Ramos (cell line): ENCODE measurements around the gene EBF3.

ENCODE experiments used
- in situ Hi-C: fragments of 300-500 bp; cut with MboI; formaldehyde crosslinking; loops from one replicate; pipeline ENCODE4 v1.14.3; 2022; ENCODE audit warnings: low sequenced_read_pairs; ENCODE audit not compliant: unreplicated experiment

The EBF3 gene

DNA sequence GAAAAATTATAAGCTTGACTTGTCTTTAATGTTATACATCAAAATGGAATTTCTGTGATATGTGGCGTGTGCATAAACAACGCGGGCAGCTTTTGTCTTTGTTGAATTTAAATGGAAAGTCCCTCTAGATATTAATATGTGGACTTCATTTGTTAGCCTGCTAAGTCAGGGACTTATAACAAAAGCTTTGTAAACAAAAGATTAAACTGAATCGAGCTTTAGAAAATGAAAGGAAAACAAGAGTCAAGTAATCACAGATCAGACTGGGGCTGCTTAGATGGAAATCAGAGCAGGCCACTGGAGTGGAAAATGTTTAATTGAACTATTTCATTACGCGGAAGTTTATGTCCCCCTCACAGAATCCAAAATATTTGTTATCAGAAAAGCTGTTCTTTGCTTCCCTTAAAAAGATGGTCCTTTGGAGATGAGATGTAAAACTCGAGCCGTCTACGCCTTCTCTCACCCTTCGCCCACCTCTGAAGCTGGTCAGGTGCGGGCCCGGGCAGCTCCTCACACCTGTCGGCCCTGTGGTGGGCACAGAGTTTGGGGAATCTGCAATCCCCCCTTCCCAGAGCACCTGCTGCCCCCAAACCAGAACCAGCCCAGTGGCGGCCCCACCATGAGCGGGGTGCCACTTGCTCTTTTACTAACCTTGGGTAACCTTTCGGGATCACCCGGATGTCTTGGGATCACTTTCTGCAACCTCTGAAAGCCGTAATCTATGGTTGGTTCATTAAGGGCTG lies 116.2 kb downstream of the EBF3 start:
- in situ Hi-C loops, result no loop called here

DNA sequence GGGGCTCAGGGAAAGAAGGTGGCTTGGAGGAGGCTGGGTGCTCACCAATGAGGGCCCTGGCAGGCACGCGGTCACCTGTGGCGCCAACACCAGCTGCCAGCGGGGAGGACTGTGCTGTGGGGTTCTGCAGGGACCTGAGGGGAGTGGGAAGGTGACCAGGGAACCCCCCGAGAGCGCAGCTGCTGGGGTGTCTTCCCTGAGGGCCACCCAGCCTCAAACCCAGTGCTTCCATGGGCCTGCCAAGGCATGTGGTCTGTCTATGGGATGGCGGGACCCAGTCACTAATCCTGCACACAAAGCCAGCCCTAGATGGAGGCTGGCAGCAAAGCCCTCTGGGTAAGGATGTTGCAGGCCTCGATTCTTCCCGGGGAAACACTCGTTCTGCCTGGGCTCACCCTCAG lies 117.1 kb downstream of the EBF3 start:
- in situ Hi-C loops, result no loop called here

DNA sequence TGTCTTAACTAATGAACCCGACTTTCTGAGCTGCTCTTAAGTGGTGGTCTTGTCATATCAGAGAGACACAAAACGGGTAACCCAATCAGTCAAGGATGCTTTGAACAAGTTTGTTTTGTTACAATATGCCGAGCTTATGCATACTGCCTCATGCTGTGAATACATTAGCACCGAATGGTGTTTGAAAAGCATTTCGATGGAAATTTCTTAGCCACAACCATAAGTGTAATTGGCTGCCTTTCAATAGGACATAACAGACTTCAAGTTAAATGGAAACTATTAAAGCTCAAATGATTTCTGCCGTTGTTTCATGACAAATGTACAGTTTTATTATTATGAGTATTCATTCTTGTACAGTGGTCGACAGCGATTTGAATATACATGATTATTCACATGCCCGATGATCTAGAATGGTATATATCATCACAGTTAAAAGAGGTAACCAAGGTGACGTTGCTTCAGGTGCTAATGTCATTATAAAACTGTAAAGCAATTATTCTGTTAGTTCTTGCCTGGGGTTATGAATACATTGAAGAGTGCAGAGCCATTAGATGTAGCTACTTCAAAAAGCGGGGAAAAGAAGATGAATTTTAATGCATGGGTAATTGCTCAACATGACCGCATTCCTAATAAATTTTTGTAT lies 118.8 kb downstream of the EBF3 start:
- in situ Hi-C loops, result no loop called here

DNA sequence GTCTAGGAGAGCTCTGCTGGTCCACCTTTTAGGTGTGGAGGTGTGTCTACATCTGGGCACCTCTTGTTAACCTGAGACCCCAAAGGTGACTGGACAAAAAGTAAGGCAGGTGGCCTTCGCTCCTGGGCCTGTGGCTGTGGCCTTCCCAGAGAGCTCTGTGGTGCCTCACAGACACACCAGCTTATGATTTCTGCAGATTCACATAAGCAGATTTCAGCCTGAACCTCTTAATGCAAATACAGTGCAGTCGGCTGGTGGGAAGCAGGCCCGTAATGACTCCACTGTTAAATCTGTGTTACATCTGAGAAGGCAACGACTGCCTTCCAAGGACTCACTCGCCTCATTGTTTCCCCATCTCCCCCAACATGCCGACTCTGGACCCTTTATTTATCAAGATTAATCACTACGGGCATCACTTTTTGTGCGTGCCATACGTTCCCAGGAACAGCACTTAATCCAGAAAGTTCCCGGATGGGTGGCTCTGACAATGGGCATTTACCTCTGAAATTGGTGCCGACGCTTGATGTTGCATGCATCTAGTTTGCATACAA lies 119.8 kb downstream of the EBF3 start:
- in situ Hi-C loops, result no loop called here

DNA sequence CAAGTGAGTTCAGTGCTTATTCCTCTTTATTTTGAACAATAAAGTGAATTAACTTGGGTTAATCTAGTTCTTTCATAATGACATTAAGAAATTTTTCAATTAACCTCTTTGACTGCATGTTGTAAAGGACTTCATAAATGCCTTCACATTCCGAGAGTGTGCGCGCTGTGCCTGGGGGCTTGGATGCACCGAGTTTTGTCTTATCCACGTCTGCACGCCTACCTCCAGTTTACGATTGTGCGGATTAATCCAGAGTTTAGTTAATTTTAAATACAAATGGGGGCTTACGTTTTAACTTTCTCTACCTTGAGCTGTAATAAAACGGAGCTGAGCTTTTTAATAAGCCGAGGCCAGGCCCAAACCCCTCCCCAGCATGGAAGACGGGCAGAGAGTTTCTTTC lies 120.4 kb downstream of the EBF3 start:
- in situ Hi-C loops, result no loop called here

DNA sequence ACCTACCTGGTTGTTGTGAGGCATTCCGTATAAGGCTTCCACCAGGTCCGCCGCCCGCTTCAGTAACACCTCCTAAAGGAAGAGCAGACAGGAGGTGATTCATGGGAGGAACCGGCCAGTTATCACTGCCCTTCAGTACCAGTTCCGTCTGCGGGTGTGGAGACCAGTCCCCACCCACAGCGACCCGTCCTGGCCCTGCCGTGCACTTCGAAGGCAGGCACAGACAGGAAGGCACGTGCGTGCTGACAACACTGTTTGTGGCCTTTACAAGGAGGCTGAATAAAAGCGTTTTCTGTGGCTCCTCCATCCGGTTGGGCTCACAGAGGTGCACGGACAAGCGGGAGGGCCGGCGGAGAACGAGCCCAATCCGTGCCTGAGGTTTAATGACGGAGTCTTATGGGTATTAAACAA lies 120.9 kb downstream of the EBF3 start:
- in situ Hi-C loops, result no loop called here

DNA sequence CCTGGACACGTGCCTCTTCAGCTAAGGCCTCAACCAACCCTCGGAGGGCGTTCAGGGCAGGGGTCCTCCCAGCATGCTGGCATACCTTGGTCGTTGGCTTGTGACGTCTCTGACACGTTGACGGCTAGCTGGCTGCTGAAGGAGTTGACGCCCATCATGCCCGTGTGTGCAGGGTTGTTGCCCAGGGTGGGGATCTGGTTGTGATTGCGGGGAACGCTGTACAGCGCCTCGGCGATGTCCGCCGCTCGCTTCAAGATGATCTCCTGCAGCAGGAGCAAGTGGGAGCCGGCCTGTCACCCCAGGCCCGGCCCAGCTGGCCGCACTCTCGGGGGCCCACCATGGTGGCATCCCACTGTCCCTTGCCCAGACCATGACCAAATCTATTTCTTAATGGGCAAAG lies 122.0 kb downstream of the EBF3 start:
- in situ Hi-C loops, result no loop called here

DNA sequence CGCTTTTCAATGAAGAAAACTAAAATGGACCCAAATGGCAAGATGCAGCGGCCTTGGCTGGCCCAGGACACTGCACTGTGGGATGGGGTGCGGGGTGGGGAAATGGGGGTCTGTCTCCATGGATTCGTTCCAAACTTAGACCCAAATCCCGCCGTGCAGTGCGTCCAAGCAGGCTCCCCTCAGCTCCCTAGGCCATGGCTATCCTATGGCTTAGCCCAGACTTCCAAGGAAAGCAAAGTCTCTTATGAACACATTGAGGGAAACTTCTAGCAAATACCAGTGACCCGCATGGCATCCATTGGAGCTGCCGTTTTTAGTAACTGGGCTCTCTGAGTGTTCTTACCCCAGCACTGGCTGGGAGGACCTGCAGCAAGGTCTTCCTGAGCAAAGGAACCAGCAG lies 122.5 kb downstream of the EBF3 start:
- in situ Hi-C loops, result no loop called here

DNA sequence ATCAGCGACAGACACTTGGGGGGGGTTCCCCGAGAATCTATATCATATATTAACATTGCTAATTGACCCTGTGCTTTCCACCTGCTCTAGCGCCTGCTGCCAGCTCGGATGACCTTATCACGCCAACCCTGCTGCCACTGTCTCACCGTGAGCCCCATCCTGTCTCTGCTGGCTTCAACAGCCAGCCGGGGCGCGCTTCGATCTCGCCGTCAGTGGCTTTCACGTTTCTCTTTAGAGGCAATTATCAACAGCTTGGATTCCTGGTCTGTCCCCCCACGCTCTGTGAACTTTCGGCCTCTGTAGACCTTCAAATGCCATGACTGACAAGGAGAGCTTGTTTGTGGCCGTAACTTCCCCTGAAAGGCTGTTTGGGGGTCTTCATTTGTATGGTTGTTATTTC lies 123.0 kb downstream of the EBF3 start:
- in situ Hi-C loops, result no loop called here

DNA sequence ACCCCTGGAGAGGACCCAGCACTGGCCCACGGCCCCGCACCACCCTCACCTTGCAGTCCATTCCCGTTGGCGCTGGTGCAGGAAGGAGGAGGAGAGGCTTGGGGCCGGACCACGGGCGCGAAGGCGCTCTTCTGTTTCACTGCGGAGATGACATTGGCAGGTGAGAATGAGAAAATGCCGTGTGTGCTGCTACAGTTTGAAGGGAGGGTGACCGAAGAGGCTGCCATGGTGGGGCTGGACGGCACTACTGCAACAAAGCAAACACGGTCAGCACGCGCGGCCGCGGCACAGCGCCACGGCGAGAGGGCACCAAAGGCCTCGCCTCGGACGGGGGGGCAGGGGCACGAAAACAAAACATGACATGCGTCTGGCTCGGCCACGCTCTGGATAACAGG lies 123.9 kb downstream of the EBF3 start:
- in situ Hi-C loops, result no loop called here

DNA sequence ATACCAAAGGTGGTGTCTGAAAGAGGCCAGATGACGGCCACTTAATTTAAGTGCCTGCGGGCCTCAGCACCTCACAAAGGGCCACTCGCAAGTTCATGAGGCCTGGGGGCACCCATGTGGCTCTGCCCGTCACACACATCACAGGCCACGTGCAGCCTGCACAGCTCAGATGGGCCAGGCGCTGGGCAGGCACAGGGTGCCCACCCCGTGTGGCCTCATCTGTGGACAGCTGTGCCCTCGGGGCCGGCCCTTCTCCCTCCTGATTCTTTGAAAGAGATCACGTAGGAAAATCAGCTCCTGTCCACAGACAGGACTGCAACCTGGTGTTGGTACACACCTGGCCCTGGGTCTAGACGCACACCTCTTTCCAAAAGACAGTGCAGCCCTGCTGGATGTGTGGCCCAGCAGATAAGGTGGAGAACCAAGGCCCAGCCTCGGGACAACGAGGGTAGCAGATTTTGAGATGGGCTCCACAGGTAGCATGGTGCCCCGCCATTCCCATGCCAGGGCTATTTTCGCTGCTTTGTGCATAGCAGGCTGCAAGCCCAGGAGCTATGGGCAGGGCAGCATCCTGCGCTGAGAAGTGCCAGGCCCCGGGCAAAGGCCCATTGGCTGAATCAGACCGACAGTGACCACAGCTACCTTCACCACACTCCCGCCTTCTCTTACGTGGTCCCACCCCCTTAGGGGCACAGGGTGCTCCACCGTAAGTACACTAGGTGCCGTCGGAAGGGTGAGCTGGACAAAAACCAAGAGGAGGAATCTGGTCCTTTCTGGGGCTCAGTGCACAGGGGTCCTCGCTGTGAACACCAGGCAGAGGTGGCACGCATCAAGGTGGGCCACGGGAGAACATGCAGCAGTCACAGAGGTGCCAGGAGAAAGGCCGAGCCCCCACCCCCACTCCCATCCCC lies 124.5 kb downstream of the EBF3 start:
- in situ Hi-C loops, result no loop called here

DNA sequence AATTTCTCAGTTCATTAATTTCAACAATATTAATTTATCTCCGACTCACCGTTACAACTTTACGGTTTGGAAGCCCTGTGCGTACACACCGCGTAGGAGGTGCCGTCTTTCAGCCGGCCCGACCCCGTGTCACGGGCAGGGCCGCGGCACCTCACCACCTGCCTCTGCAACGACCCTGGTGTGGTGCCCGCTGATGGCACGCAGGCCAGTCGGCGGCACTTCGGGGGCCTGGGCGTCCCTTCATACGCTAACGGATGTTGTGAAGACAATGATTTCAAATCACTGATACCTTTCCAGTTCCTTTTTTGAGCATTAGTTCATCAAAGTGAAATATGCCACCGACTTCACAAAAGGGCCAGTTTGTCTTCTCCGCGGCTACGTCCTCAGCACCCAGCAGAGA lies 125.3 kb downstream of the EBF3 start:
- in situ Hi-C loops, result no loop called here

DNA sequence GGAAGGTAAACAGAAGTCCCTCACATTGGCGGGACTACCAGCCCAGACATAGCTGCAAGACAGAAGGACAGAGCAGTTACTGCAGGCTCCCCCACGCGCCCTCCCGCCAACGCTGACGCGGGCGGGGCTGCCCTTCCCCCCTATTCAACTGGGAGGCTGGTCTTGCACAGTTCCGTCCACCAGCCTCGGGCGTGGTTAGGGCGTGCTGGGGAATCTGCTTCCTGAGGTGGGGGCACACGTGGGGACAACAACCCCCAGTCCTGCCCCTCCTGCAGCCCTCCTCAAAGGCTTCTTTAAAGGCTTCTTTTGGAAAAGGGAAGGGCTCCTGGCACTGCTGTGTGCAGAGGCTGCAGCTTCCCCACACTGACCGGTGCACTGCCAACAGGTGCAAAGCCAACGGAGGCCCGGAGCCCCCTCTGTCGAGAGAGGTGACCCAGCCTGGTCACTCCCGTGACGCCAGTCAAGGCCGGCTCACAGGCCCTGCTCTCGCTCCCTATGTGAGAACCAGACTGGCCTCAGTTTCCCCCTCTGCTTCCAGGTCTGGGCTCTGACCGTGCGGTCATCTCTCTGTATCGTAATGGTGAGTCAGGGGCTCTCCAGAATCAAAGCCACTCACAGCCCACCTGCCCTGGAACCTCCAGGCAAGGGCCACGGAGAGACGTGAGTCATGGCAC lies 126.0 kb downstream of the EBF3 start:
- in situ Hi-C loops, result no loop called here

DNA sequence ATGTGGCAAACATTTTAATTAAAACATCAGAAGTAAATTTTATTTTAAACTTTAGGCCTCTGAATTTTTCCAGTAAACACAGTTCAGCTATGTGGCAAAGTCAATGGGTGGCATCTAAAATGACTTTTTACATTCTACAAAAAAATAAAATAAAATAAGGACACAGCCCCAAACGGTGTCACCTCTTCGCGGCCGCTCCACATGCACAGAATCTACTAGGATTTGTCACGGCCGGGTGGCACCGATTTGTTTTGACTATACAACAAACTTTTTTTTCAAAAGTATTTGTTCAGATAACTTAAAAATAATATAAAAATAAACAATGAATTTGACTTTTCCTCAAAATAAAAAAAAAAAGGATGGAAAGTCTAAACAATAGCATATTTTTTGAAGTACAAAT lies 127.8 kb downstream of the EBF3 start:
- in situ Hi-C loops, result no loop called here

DNA sequence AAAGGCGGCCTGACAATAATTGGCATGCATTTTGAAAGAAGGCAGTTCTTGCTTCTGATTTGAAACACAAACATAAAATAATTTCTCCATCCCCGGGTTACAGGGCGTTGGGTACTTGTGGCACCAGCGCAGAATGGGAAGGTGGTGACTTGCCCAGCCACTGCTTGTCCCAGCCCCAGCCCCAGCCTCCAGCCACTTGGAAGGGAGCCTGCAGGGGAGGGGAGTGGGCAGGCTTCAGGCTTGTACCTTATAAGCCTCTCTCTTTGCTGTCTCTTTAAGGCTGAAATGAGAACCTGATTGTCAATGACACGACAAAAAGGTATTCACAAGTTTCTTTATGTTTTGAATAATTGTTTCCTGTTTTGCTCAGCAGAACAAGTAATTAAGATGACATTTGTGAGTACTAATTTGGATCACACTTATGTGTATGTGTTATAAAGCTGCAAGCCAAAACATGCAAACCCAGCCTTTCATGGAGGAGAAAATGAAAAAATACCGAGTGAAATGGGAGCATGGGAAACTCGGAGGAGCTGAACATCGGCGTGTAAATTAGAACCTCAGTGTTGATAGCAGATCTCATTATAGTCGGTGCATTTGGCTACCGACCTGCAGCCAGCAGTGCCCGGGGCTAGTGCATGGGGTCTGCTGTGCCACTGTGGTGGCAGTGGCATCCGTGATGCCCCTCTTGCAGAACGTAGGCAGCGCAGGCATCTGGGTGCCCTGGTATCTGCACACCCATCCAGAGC lies 129.9 kb downstream of the EBF3 start:
- in situ Hi-C loops, result no loop called here

DNA sequence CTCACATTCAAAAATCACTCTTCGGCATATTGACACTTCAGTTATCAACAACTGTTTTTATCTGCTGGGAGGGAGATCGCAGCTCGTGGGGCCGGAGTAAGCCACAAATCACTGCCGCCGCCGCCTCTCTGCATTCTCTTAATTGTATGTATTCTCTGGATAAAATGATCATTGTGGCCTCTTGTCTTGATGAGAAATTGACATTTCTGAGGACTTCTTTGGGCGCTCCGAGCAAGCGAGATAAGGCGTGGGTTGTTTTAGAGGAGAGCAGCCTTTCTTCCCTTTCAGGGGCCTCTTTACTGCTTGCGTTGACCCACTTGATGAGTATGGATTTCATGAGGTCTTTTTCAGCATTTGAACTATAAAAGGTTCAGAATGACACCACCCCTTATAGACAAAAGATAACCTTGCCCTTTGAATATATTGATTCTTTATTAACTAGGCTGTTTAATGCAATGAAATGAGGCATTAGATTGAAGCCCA lies 130.6 kb downstream of the EBF3 start:
- in situ Hi-C loops, result no loop called here

DNA sequence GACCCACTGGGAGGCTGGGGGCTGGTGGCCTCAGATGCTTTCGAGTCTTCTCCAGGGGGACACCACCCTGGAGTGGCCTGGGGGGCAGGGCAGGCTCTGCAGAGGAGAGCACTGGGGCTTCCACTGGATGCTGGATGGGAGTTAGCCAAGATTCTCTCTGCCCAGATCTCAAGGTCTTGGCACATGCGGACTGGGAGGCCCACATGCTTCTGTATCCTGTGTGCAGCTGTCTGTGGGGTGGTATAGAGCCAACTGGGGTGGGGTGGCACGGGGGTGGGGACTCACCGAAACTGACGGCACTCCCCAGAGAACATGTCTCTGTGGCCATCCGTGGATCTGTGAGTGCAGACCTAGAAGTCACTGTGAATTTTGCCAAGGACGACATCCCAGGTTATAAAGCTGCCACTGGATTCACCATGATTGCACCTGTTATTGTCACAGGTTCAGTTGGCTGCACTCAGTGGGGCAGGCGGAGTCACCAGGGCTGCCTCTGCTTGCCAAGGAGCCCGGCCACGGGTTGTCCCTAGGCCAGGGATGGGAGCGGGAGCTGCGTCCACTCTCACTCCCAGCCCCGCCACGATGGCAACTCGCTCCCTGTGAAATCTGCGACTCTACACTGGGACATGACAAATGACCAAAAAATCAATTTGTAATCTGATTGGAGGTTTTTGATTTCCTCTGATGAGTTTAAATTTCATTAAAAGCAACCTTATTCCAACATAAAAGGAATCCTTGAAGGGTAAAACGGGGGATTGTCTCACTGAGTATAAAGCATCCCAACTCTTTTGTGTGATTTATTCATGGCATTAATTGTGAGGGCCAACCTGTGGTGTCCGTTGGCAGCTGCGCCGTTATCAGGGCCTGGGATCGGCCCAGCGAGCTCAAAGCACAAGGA lies 131.3 kb downstream of the EBF3 start:
- in situ Hi-C loops, result no loop called here

DNA sequence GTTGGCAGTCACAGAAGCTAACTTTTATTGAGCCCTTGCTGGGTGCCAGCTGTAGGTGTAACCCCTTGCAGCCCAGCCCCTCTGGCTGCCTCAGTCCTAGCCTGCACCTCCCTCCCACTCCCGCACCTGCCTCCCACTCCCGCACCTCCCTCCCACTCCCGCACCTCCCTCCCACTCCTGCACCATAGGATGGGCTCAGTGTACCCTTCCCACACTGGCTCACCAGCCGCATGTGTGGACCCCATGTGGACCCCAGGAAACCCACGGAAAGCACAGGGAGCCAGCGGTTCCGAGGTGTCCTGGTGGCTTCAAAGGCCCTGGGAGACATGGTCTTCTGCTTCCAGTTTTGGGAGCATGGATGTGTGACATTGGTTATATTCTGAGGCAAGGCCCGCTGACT lies 132.9 kb downstream of the EBF3 start:
- in situ Hi-C loops, result no loop called here

DNA sequence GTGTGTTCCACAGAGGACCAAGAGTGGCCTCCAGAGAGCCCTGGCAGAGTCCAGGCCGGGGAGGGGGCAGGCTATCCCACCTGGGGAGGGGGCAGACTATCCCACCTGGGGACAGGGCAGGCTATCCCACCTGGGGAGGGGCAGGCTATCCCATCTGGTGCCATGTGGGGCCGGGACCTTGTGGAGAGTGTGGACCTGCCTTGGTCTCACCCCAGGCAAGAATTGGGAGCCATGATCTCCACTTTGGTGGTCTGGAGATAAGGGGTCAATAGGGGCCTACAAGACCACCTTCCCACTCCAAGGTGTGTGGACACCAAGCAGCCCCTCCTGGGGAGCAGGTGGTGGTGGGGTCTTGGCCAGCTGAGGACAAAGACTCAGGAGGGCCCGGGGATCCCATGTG lies 138.2 kb downstream of the EBF3 start:
- in situ Hi-C loops, result no loop called here
